ENCODE results near the gene OLFM1.

The OLFM1 gene

DNA sequence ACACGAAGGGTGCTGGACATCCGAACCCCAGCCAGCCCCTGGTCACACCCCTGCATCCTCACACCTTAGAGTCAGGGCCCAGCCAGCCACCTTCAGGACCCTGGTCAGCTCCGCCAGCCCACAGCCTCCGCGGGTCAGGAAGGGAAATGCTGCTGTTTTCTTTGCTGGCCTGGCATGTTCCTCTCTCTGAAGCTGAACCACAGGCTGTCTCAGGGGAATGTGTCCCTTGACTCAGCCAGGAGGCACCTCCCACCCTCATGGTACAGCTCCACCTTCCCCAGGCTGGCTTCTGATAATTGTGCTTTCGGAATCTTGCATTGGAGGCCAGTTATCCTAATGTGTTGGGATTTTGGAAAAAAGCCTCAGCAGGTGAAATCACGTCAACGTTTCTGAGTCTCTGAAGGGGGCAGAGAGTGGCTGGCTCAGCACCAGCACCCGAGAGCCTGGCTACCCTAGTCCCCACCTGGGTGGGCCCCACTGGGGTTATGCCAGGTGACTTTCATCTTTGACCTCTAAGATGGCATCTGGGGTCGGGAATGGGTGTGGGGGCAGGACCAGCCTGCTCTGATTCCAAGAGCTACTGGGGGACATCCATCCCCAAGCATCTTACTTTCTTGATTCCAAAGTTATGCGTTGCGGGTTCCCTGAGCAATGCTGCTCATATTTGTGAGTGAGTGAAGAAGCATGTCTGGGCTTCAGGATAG lies 9.8 kb upstream of the OLFM1 start:
- TF ChIP-seq, protein P1, sequence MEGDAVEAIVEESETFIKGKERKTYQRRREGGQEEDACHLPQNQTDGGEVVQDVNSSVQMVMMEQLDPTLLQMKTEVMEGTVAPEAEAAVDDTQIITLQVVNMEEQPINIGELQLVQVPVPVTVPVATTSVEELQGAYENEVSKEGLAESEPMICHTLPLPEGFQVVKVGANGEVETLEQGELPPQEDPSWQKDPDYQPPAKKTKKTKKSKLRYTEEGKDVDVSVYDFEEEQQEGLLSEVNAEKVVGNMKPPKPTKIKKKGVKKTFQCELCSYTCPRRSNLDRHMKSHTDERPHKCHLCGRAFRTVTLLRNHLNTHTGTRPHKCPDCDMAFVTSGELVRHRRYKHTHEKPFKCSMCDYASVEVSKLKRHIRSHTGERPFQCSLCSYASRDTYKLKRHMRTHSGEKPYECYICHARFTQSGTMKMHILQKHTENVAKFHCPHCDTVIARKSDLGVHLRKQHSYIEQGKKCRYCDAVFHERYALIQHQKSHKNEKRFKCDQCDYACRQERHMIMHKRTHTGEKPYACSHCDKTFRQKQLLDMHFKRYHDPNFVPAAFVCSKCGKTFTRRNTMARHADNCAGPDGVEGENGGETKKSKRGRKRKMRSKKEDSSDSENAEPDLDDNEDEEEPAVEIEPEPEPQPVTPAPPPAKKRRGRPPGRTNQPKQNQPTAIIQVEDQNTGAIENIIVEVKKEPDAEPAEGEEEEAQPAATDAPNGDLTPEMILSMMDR (IDR thresholded peaks at IDR 0.05; ENCODE audit: low read depth, low read length): no peak
- no peak overlapping the region for H3K4me3 ChIP-seq (ENCODE audit: low read depth, low read length)

DNA sequence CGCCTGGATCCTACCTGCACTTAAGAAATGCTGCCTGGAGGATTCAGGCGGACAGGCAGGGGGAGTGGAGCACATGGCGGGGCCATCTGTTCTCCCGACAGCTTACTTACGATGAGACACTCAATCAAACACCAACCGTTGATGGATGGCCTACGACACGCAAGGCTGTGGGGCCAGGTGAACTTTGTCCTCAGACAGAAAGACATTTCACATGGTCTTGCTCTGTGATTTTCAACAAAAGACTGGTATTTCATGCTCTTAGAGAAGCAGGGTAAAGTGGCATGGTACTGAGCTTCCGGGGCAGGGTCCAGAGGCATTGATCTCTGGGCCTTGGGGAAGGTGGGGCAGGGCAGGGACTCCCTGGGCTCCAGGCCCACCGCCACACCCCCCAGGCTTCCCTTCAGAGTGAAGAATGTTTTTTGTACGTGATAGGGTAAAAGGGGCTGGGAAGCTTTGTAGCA lies 9.1 kb upstream of the OLFM1 start:
- no peak overlapping the region for H3K4me3 ChIP-seq (ENCODE audit: low read depth, low read length)
- TF ChIP-seq, protein P1 (IDR thresholded peaks at IDR 0.05; ENCODE audit: low read depth, low read length): no peak

DNA sequence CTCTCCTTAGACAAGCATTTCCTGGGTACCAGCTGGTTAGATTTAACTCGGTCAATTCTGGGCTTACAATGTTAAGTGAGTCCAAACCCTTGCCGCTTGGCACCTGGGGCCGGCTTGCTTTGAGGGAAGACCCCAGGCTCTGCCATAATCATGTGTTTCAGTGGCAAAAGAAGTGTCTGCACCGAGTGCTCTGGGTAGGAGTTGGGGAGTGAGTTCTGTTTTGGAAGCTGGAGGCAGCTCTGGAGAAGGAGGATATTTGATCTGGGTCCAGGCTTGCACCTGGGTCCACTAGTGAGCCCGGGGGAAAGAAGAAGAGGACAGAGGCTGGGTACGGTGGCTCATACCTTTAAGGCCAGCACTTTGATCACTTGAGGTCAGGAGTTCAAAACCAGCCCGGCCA lies 8.4 kb upstream of the OLFM1 start:
- no peak overlapping the region for H3K4me3 ChIP-seq (ENCODE audit: low read depth, low read length)
- TF ChIP-seq, protein P1 (IDR thresholded peaks at IDR 0.05; ENCODE audit: low read depth, low read length): no peak

DNA sequence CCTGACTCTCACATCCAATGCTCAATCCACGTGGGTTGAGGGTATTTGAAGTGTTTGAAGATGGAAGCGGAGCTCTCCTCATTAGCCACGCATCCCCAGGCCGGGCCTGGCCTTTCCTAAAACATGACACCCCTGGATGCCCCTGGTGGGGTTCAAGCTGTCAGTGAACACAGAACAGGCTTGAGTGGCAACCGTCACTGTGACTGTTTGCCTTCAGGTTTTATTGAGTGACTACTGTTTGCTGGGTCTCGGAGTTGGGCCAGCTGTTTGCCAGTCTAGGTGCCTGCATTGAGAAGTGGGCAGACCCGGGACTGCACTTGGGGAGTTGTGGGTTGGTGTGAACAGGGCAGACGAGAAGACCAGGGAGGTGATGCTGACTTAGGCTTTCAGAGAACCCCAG lies 7.8 kb upstream of the OLFM1 start:
- TF ChIP-seq, protein P1 (IDR thresholded peaks at IDR 0.05; ENCODE audit: low read depth, low read length): no peak
- H3K4me3 ChIP-seq (ENCODE audit: low read depth, low read length): no peak overlapping the region

DNA sequence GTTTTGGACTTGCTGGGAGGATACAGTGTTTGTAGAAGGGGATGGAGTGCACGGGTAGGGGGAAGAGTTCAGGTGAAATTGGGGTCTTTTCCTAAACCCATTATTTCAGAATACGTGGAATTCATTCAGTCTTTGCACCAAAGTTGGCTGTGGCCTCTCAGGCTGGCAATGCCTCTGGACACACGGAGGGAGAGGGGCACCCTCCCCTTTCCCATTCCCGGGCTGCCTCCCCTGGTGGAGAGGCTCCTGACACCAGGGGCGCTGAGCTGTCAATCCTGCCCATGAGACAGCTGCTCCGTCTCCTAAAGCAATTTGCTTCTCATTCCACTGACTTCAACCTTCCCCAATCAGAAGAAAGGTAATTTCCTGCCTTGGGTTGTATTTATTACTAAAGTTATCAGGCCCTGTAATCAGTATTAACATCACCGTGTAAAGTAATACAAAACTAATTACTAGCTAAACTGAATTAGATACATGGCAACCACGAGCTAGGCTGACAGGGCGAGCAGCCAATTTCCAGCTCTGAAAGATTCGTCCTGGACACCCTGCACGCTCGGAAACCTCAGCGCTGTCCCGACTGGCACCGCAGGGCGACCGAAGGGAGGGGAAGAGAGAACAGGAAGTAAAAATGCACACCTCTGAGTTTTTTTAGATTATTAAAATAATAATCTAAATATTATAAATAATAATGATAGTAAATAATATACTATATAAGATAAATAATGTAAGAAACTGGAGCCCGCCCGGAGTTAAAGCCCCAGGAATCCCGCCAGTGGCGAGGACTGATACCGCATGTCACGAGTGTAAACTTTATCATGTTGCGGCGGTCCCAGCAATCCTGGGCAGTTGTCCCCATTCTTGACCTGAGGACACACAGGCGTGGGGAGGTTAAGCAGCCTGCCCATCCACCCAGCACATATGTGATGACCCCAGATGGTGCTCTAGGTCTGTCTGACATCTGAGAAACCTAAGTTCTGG lies 6.9 kb upstream of the OLFM1 start:
- TF ChIP-seq, protein P1 (IDR thresholded peaks at IDR 0.05; ENCODE audit: low read depth, low read length): no peak

DNA sequence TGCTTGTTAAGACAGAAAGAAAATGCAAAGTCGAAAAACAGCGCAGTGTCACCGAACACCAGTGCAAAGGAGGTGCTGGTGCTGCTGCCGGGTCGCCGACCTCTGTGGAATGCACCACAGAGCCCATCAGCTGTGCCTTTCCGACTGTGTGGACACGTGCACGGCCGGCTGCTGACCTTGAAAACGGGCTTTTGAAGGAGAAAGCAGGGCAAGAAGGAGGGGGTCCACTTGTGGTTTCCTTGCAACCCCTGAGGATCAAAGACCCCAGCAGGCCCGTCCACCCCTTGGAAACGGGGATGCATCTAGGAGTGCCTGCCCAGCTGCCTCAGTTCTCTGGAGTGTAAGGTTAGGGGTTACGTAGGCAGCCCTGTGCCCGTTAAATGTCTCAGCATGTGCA lies 6.2 kb upstream of the OLFM1 start:
- no peak overlapping the region for H3K4me3 ChIP-seq (ENCODE audit: low read depth, low read length)
- TF ChIP-seq, protein P1 (IDR thresholded peaks at IDR 0.05; ENCODE audit: low read depth, low read length): no peak

More for the DNA sequence above, 6.9 kb upstream of the OLFM1 start:
- H3K4me3 ChIP-seq (ENCODE audit: low read depth, low read length): no peak overlapping the region

DNA sequence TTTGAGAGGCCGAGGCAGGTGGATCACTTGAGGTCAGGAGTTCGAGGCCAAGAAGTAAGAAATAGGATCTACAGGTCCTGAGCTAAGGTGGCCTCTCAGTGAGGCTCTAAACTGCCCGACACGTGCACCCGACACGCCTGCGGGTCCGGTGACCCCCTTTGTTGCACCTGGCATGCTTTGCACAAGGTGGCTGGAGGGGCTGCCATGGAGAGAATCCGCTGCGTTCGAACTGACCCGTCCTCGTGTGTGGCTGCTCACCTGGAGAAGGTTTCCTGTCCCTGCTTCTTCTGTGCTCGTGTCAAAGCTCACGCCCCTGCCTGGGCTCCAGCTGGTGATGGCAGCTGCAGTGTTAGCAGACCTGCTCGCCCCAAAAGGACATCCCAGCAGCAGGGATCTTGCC lies 5.7 kb upstream of the OLFM1 start:
- no peak overlapping the region for H3K4me3 ChIP-seq (ENCODE audit: low read depth, low read length)
- TF ChIP-seq, protein P1 (IDR thresholded peaks at IDR 0.05; ENCODE audit: low read depth, low read length): no peak
